CD4-positive, alpha-beta T cell treated with Interleukin-6 at 100 ng/mL for 8 hours (primary cell): Measurements from ENCODE around the gene RPS16.

Source experiments
- DNase-seq: peaks from one replicate; pipeline ENCODE4 v3.0.0-alpha.2; 2020; ENCODE audit warnings: mixed read lengths, low spot score

The RPS16 gene

DNA sequence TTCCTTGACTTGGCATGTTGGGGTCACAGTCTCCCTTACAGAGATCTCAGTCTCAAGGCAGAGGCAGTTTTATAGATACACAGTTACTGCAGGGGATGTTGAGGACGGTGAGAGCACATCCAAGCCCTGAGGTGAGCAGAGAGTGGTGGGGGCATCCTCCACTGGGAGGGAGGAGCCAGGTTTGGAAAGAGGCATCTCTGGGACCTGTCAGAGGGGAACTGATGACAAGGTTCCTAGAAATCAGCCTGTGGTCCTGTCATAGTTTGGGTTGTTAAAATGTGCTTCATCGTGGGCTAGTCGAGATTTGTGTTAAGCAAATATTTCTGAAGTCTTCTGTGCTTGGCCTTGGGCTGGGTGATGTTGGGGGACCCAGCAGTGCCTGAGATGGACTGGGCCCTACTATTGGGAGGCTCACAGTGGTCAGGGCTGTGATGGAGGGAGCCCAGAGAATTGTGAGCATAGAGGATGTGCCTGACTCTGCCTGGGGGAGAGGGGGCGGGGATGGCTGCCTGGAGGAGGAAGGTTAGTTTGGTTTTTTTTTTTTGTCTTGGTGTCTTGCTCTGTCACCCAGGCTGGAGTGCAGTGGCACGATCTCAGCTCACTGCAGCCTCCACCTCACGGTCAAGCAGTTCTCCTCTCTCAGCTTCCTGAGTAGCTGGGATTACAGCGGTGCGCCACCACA, 13.5 kb upstream of the RPS16 start:
- DNase-seq, result no peak

GRCh38 chr19:39448271-39448670, 12.5 kb upstream of the RPS16 start:
- no peak for DNase-seq

DNA sequence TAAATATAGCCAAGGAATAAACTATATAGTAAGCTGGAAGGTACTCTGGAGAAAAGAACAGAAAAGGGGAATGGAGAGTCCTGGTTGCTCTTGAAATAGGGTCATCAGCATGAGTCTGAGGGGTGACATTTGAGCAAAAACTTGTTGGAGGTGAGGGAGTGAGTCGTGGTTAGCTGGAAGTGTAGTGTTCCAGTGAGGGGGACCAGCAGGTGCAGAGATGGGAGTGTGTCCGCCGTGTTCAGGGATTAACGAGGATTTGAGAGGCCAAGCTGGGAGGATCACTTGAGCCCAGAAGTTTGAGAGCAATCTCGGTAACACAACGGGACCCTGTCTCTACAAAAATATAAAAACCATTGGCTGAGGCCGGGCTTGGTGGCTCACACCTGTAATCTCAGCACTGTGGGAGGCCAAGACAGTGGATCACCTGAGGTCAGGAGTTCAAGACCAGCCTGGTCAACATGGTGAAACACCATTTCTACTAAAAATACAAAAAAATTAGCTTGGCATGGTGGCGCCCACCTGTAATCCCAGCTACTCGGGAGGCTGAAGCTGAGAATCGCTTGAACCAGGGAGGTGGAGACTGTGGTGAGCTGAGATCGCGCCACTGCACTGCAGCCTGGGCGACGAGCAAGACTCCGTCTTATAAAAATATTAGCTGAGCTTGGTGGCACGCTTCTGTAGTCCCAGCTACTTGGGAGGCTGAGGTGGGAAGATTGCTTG, 10.8 kb upstream of the RPS16 start:
- no peak for DNase-seq

GRCh38 chr19:39445196-39446111, 9.7 kb upstream of the RPS16 start, which contains the start of gene SUPT5H:
Gene SUPT5H (plus strand): TSS chr19:39445582. CDS start chr19:39445891, 309 bp downstream.
- DNase-seq, result peak; percentile 98

GRCh38 chr19:39444598-39445195, 8.9 kb upstream of the RPS16 start:
- DNase-seq, result no peak

GRCh38 chr19:39438270-39438934, 2.7 kb upstream of the RPS16 start:
- DNase-seq, result no peak

DNA sequence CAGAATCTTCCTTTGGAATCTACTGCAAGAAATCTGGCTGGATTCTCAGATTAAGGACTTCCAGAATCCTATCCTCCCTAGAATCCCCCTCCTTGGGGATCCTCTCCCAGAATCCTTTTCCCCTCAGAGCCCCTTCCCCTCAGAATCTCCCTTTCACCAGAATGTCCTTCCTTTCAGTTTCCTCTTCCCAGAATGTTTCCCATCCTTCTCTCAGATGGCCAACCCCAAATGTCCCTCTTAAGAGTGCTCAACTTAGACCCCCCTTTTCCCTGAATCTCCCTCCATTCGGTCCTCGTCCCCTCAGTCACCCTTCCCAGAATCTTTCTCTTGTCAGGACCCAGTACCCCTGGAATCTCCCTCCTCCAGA, 584 bp upstream of the RPS16 start:
- DNase-seq, result no peak

DNA sequence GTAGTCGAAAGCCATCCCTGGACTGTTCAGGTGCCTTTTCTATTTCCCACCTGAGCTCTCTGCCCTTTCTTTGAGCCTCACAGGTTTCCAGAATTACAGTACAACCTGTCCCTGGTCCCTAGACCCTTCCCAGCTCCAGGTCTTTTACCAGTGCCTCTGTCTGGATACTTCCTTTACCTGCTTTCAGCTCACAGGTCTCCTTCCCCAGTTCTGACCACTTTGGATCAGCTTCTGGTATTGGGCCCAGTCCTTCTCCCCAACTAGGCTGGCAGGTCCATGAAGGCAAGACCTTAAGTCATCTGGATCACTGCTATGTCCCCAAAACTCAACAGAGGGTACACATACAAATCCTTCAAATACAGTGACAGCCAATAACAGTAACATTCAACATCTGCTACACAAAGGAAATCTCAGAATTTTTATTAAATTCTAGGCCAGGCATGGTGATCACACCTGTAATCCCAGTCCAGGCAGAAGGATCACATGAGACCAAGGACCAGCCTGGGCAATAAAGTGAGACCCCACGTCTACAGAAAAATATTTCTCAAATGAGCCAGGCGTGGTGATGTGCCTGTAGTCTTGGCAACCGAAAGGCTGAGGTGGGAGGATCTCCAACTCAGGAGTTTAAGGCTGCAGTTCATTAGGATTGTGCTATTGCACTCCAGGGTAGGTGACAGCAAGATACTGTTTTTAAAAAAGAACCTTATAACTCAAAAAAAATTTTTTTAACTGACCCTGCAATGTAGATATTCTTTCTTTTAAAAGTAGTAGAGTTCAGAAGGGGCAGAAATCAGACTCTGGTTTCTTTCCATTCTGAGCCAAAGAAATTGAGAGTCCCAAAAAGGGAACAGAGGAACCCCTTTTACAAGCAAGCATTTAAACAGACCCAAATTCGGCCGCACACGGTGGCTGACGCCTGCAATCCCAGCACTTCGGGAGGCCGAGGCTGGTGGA, 1.3 kb downstream of the RPS16 start:
- no peak for DNase-seq

- no peak for DNase-seq
These were observed 2.2 kb downstream of the RPS16 start for GRCh38 chr19:39433480-39434079.

DNA sequence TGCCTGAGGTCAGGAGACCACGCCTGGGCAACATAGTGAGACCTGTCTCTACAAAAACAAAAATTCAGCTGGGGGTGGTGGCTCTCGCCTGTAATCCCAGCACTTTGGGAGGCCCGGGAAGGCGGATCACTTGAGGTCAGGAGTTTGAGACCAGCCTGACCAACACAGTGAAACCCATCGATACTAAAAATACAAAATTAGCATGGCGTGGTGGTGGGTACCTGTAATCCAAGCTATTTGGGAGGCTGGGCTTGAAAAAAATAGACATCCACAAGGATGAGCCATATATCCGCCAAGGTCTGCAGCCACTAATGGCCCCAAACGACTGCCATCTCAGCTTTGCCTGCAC, 3.1 kb downstream of the RPS16 start:
- no peak for DNase-seq

DNA sequence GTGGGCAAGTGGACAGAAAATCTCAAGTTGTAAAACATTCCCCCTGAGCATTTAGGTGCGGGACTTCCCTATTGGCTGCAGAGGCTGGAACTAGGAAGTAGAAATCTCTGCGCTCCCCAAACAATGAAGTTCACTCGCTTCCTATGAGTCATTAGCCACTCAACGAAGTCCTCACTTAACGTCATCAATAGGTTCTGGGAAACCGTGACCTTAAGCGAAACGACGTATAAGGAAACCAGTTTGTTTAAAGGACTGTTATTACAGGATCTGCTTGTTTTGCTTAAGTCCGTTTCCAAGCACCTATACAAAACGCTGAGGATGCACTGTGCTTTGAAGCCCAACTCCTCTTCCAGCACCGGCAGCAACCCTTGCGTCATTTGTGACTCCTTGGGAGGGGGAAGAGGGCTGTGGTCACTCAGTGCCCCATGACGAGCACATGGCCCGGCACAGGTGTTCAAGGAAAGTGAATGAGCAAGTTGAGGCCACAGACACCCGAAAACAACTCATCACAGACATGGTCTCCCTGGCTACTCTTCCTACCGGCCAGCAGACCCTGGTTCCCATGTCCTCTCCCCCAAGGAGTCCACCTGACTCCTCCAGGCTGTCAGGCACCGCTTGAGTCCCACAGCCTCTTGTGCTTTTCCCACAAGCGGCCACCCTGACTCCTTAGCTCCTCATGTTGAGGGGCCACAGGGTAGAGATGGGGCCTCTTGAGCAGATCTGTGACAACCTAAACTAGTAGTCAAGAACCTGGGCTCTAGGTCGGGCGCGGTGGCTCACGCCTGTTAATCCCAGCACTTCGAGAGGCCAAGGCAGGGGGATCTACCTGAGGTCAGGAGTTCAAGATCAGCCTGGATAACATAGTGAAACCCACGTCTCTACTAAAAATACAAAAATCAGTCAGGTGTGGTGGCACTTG, 4.8 kb downstream of the RPS16 start:
- DNase-seq, result peak; percentile 53

DNA sequence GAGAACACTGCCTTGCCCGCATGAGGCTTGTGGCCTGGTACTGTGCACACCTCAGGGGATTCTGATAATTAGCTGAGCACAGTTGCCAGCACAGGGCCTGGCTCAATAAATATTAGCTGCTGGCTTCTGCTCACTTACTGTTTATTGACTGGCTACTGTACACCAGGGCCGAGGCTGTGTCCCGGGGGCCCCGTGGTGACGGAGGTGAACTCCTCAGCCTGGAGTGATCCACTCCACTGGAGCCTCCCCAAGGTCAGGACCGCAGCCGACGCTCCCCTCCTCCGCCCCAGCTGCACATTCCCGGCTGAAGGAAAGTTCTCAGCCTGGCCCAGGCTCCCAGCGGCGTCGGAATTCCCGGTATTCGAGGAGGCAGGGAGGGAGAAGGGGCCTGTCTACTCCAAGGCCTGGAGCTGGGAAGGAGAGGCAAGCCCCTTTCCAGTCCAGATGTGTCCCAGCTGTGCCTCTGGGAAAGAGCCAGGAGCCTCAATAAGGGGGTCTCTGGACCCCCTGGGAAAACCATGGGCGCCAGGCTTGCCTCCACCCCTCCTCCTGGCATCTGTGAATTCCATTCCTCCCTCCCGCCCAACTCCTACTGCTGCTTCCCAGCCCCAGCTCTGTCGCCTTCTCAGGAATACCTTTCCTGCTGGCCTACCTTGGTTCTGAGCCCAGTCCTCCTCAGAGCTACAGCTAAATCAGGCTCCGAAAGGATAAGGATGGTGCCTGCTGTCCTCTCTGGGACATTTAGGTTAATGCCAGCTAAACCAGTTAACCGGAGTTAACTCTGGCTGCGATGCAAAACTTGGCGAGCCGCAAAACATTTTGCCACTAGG, 7.3 kb downstream of the RPS16 start:
- DNase-seq, result no peak

DNA sequence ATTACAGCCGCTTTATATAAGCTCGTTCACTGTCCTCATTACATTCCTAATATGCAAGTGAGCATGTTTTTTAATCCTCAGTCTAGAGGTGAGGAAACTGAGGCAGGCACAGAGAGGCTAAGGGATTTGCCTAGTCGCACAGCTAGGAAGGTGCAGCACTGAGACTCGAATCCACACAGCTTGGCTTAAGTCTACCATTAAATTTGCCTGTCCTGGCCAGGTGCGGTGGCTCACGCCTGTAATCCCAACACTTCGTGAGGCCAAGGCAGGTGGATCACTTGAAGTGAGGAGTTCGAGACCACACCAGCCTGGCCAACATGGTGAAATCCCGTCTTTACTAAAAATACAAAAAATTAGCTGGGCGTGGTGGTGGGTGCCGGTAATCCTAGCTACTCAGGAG, 8.0 kb downstream of the RPS16 start:
- no peak for DNase-seq

DNA sequence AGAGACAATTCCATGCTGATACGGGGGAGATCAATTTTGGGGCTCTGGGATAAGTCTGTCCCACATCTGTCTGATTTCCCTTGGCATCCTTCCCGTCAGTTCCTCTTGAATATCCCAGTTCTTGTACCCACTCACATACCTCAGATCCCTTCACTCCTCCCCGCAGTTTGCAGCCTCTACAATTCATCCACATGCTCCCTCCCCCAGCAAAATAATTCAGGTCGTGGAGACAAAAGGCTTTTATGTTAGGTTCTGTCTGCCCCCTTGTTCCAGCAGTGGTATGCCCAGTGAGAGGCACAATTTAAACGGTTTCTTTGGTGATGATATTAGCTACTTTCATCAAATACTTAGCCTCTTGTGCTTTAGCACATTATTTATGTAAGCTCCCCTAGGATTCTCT, 9.6 kb downstream of the RPS16 start:
- no peak for DNase-seq

DNA sequence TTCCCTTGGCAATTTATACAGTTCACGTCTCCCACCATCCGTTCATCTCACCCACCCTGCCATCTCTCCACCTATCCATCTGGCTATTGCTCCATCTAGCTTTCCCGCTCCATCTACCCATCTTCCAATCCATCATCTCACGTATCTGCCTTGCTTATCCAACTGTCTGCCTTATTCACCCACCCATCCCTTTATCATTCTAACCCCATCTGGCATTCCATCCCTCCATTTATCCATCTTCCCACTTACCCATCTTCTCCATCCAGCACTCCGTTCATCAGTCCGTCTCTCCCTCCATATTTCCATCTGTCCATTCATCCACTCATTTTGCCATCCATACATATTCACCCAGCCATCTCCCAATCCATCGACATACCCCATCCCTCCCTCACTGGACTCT, 10.0 kb downstream of the RPS16 start:
- DNase-seq, result no peak

DNA sequence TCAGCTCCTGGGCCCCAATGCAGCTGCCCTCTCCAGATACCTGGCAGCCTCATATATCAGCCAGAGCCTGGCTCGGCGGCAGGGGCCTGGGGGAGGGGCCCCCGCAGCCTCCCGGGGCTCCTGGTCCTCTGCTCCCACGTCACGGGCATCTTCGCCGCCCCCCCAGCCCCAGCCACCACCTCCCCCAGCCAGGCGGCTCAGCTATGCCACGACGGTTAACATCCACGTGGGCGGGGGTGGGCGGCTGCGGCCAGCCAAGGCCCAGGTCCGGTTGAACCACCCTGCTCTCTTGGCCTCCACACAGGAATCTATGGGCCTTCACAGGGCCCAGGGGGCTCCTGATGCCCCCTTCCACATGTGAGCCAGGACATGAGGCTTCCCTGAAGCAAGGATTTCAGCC, 10.8 kb downstream of the RPS16 start:
- no peak for DNase-seq

GRCh38 chr19:39423258-39424086, 12.3 kb downstream of the RPS16 start:
- DNase-seq, result no peak
